Ovary (tissue), 3 donors: ENCODE results near the gene SLC4A1AP.

Experiments used
- EP300 ChIP-seq: sonication (generic); formaldehyde crosslinking; IDR thresholded peaks from one replicate; pipeline ENCODE4 v1.6.1; 2017; ENCODE audit warnings: antibody characterized with exemption
- POLR2A ChIP-seq: fragments of 450-650 bp; IDR thresholded peaks from one replicate; pipeline ENCODE4 v1.6.1; 2017; ENCODE audit warnings: antibody characterized with exemption, mild to moderate bottlenecking, moderate library complexity
- TF ChIP-seq, protein P1 (sequence below), 3 donors: fragments of 450-650 bp in 2 of 3; fragments of 200-600 bp in 1 of 3; IDR thresholded peaks; one replicate each; pipeline versions ENCODE4 v1.5.1 to v1.8.0; 2016 to 2022; ENCODE audit warnings: antibody characterized with exemption in 3 of 3, mild to moderate bottlenecking in 1 of 3
- donor health status: DM: no; HTN: no; CAD: no.

DNA sequence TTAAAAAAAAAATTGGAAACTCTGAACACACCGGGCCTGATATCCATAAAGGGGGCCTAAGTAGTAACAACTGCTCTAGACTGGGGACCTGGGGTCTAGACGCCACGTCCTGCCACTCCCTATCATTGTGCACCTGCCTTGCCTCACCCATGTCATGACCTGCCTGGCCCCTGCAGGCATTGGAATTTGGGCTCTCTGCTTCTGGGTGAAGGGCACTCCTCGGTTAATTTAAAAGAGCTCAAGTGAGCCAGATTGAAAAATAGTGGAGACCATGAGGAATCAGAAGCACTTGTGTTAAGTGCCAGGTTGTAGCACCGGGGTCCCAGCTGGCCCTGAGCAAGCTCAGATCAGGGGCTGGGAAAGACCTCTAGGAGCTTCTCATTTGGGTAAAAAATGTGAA lies 48.1 kb downstream of the SLC4A1AP start:
- TF ChIP-seq, protein P1, sequence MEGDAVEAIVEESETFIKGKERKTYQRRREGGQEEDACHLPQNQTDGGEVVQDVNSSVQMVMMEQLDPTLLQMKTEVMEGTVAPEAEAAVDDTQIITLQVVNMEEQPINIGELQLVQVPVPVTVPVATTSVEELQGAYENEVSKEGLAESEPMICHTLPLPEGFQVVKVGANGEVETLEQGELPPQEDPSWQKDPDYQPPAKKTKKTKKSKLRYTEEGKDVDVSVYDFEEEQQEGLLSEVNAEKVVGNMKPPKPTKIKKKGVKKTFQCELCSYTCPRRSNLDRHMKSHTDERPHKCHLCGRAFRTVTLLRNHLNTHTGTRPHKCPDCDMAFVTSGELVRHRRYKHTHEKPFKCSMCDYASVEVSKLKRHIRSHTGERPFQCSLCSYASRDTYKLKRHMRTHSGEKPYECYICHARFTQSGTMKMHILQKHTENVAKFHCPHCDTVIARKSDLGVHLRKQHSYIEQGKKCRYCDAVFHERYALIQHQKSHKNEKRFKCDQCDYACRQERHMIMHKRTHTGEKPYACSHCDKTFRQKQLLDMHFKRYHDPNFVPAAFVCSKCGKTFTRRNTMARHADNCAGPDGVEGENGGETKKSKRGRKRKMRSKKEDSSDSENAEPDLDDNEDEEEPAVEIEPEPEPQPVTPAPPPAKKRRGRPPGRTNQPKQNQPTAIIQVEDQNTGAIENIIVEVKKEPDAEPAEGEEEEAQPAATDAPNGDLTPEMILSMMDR (IDR thresholded peaks at IDR 0.05), result no peak
- TF ChIP-seq POLR2A, result no peak
- TF ChIP-seq EP300, result no peak
